Measurements from ENCODE around the gene EPS8.

- TF ChIP-seq CTCF (conservative IDR thresholded peaks at IDR 0.05) (no peak), ZFX (IDR thresholded peaks at IDR 0.05) (no peak)
Observed at GRCh38 chr12:15684896-15685658, 104.1 kb downstream of the EPS8 start.

All from C4-2B (cell line).